Activated T-cell treated with anti-CD3 and anti-CD28 coated beads for 4 hours (primary cell): ENCODE data around the gene CCDC90B.
"Not testable (repeated sequence)": the region's sequence is repeated elsewhere in the genome, so short reads cannot be mapped to it uniquely, and the experiment has no call there.

Experiments used
- DNase-seq: peaks from one replicate; pipeline ENCODE4 v3.0.0-alpha.2; 2020

Gene CCDC90B

DNA sequence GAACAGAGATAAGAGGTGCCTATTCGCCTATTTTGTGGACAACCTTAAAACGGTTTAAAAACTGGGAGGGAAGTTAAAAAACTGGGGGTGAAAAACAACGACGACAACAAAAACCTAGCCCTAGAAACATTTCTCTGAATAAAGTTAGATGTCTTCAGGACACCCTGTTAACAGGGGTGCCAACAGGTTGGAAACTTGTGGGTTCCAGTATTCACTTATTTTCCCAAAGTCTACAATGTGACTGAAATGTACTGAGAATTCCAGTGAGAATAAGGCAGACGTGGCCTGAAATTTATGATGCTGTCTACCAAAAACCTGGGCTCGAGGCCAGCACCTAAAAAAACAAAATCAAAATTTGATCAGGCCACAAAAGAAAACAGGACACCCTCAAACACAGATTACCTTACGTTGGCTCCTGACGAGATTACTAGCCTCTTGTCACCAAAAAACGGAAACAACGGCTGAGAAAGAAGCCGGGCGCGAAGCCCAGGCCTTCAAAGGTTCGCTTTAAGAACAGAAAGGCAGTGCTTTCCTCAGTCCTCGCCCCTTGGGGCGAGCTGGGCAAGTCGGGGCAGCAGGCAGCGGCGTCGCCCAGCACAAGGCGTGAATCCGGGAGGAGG is 906 bp downstream of the CCDC90B start:
- DNase-seq: no peak

DNA sequence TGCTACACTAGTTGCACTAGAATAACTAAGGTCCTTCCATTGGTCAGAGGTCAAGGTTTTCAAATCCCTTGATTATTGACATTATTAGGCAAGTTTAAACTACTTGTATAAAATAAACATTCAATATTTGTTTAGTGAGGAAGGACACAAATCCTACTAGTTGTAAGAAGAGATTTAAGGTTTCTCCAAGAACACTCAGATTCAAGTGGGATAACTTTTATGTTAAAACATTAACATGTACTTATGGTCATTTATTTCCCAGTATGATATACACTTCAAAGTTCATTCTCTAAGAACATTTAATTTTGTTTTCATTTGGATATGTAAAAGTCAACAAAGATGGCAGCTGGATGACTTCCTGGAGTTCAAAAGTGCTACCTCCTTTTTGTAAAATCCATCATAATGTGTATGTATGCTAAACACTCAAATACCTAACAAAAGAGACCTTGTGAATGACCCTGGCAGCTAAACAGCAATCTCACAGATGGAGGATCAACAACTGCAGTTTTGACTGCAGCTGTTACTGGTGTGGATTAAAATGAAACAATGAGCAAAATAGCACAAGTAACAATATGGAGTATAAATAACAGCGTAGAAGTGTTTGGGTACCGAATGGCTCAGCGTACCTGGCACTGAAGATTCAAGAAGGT is 1.5 kb downstream of the CCDC90B start:
- DNase-seq: no peak

DNA sequence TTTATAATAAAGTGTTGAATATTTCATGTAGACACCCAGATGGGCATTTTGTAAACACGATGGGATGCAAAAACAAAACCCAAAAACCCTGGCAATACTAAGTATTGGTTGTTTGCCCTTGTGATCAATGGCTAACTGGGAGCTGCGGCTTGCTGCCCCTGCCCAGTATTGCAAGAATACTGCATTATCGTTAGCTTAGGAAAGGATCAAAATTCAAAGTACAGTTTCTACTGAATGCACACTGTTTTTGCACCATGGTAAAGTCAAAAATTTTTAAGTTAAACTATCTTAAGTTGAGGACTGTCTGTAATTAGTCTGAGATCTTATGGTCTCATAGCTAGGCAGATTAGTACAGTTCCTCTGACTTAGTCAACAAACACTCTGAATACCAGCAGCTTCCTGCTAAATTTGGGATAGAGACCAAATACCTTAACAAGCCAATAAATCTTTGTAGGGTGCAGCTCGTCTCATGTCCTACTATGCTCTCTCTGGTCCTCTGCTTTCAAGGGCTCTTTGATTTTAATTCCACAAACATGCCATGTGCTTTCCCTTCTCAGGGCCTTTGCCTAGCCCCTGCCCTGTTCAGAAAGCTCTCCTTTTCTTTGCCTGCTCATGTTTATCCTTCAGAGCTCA is 4.0 kb downstream of the CCDC90B start:
- DNase-seq: no peak

GRCh38 chr11:83280256-83280655 is 5.9 kb downstream of the CCDC90B start:
- DNase-seq: no peak

GRCh38 chr11:83278351-83278750 is 7.8 kb downstream of the CCDC90B start:
- DNase-seq: no peak

DNA sequence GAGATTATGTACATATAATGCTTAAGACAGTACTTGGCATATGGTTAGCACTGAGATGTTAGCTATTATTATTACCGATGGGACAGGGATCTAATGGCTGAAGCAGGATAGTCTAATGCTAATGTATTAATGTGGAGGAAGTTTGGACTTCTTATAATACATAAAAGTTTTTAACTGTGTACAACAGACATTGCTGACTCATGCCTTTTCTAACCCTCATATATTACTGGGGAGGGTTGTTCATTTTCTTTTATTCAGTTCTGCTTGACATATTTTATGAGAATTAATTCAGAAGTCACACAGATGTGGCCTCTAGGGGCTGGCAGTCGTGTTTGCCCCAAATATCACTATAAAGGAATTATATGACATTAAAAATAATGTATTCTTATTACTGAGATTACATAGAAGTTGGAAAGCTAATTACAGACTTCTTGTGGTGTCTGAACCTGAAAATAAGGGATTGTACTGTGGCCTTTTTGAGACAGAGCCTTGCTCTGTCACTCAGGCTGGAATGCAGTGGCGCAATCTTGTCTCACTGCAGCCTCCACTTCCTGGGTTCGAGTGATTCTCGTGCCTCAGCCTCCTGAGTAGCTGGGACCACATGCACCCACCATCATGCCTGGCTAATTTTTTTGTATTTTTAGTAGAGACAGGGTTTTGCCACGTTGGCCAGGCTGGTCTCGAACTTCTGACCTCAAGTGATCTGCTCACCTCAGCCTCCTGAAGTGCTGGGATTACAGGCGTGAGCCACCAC is 10.1 kb downstream of the CCDC90B start:
- DNase-seq: no peak

DNA sequence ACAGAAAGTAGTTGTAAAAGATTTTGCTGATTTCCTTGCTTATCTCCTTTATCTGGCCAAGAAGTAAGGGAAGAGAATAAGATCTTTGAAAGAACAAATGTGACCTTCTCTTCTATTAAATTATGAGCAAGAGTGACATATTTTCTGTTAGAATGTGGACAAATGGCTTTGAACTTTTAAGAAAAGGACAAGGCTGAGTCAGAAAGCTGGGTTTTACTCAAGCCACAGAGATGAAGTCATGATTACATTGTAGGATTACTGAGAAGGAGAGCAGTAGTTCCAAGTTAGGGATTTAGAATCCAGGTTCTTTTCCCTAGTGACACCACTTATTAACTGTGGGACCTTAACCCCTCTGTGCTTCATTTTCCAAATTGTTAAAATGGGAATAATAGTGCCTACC is 13.5 kb downstream of the CCDC90B start:
- no peak for DNase-seq

- DNase-seq: not testable (repeated sequence)
These were observed 14.4 kb downstream of the CCDC90B start for GRCh38 chr11:83271734-83272133.

- not testable (repeated sequence) for DNase-seq
These were observed 17.1 kb downstream of the CCDC90B start for GRCh38 chr11:83269080-83269479.

GRCh38 chr11:83265331-83265730 is 20.8 kb downstream of the CCDC90B start:
- DNase-seq: no peak

- no peak for DNase-seq
These were observed 26.6 kb downstream of the CCDC90B start for GRCh38 chr11:83259559-83259958.

DNA sequence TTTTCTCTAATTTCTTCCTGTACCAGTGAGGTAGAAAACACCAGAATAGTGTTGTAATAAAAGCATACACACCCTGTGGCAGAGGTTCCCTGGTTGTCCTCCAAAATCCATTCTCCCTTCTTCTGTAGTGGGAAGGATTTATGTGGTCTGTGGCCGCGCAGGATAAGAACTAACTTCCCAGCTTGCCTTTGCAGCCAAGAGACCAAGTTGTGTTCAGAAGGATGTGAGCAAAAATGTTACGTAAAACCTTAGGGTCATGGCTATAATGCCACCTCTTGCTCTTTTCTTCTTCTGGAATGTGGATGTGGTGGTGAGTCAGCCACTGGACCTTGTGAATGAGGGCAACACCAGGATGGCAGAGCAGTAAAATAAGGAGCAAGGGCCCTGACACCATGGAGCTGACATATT is 28.4 kb downstream of the CCDC90B start:
- no peak for DNase-seq

DNA sequence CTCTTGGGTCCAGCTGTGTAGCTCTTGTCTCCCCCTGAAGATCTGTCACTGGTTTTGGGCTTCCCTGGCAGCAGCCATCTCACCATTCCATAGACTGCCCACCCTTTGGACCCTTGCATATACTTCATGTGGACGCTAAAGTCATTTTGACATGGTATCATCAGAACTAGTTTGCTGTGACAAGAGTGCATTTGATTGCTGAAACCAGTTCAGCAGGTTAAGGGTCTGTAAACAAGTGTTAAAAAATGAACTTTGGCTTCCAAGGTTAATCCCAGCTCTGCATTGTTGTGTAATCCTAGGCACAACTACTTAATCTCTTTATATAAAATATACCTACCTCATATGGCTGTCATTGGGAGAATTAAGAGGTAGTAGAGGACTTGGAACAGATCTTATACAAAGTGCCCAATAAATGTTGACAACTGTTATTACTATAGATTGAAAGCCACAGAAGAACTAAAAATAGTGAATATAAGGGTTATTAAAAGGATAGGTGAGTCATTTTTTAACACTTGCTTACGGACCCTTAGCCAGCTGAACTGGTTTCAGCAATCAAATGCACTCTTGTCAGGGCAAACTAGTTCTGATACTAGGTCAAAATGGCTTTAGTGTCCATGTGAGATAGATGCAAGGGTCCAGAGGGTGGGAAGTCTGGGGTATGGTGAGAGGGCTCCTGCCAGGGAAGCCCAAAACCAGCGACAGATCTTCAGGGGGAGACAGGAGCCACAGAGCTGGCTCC is 29.4 kb downstream of the CCDC90B start:
- DNase-seq: no peak

- no peak for DNase-seq
These were observed 30.8 kb downstream of the CCDC90B start for GRCh38 chr11:83255366-83255765.

GRCh38 chr11:83252941-83253340 is 33.2 kb downstream of the CCDC90B start:
- DNase-seq: no peak

DNA sequence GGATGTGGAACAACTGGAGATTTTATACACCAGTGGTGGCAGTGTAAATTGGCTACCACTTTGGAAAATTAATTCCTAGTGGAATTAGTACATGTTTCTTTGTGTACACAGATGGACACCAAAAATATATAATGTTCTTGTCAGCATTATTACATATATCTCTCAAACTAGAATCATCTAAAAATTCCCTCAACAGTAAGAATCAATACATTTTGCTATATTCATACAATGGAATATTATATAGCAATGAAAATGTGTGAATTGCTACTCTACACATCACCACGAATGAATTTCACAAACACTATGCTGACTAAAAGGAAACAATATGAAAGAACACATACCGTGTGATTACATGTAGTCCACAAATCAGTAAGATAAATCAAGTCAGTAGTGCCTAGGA is 33.9 kb downstream of the CCDC90B start:
- DNase-seq: no peak

DNA sequence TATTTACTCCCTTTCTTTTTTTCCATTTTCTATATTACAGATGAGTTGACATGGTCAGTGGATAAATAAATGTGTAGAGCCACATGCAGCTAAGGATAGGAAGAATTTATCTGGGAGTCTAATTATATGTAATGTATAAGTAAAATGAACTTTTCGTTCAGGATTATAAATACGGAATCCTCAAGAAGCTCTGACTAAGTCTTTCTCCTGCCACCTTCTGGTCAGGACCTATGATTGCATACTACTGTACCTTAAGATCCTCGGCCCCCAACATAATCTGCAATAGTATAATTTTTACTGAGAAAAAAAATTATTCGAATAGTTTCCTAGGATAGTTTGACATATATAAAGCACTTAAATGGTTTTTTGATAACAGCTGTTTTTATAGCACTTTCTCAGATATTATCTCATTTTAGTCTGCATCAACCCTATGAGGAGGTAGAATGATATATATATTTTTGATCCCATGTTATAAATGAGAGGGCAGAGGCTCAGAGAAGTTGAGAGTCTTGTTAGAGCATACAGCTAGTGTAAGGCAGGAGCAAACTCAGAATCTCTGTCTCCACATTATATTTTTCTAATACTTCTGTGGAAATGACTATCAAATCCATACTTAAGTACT is 36.1 kb downstream of the CCDC90B start:
- no peak for DNase-seq

- DNase-seq: no peak
These were observed 36.7 kb downstream of the CCDC90B start for GRCh38 chr11:83249445-83249844.

- DNase-seq: no peak
These were observed 44.7 kb downstream of the CCDC90B start for GRCh38 chr11:83241291-83241946.

- no peak for DNase-seq
These were observed 48.1 kb downstream of the CCDC90B start for GRCh38 chr11:83238111-83238510.

- DNase-seq: no peak
These were observed 50.3 kb downstream of the CCDC90B start for GRCh38 chr11:83235825-83236224.

- DNase-seq: no peak
These were observed 62.7 kb downstream of the CCDC90B start for GRCh38 chr11:83223457-83223856.
